Natural killer cell (primary cell): ENCODE results near the gene BRPF3. TPM values are rescaled to one million over a fixed set of nuclear protein-coding genes. Genes with fewer than 3 reads are reported as not detected.

Experiments used
- ATAC-seq, 3 donors: fragments of 150-1000 bp in 2 of 3; fragments of 200-7000 bp in 1 of 3; cut with Tn5 transposase; 1 replicate in 1 of 3; 2 replicates in 2 of 3; pipeline ENCODE4 v1.10.0; 2021; ENCODE audit warnings: mild to moderate bottlenecking in 2 of 3, moderate library complexity in 2 of 3
- DNase-seq, 2 donors: peaks; one replicate each; pipeline versions ENCODE4 v3.0.0 to v3.0.0-alpha.2; 2013 to 2021; ENCODE audit warnings: mixed read lengths in 1 of 2
- H3K27ac ChIP-seq: one replicate; pipeline ENCODE4 v1.5.1; 2013; ENCODE audit warnings: mild to moderate bottlenecking, low read length
- H3K27me3 ChIP-seq: one replicate; pipeline ENCODE4 v1.6.1; 2013; ENCODE audit warnings: low read length; ENCODE audit not compliant: control insufficient read depth, insufficient read depth
- H3K36me3 ChIP-seq: one replicate; pipeline ENCODE4 v1.6.1; 2013; ENCODE audit warnings: low read length; ENCODE audit not compliant: control insufficient read depth, insufficient read depth
- H3K4me1 ChIP-seq: one replicate; pipeline ENCODE4 v1.6.1; 2013; ENCODE audit warnings: low read length; ENCODE audit not compliant: control insufficient read depth, insufficient read depth
- H3K4me3 ChIP-seq: one replicate; pipeline ENCODE4 v1.5.1; 2013; ENCODE audit warnings: low read length
- H3K9me3 ChIP-seq: one replicate; pipeline ENCODE4 v1.6.1; 2013; ENCODE audit warnings: low read length; ENCODE audit not compliant: control insufficient read depth, insufficient read depth
- H3K27ac Mint-ChIP-seq, 2 donors: one replicate each; pipeline ENCODE4 v1.8.0; 2022; ENCODE audit warnings: mild to moderate bottlenecking in 2 of 2, mixed read lengths in 2 of 2, moderate library complexity in 1 of 2
- H3K27me3 Mint-ChIP-seq, 2 donors: one replicate each; pipeline ENCODE4 v1.8.0; 2022; ENCODE audit warnings: low read depth in 2 of 2, mixed read lengths in 2 of 2
- H3K36me3 Mint-ChIP-seq: one replicate; pipeline ENCODE4 v1.8.0; 2022; ENCODE audit warnings: mixed read lengths
- H3K4me1 Mint-ChIP-seq, 2 donors: one replicate each; pipeline ENCODE4 v1.8.0; 2022; ENCODE audit warnings: mixed read lengths in 2 of 2
- H3K4me3 Mint-ChIP-seq: one replicate; pipeline ENCODE4 v1.8.0; 2022; ENCODE audit warnings: mild to moderate bottlenecking, moderate library complexity, mixed read lengths
- H3K9me3 Mint-ChIP-seq, 2 donors: one replicate each; pipeline ENCODE4 v1.8.0; 2022; ENCODE audit warnings: mixed read lengths in 2 of 2
- WGBS: methylation state at CpG from one replicate; pipeline ENCODE4 v1.1.7; 2013; ENCODE audit warnings: missing lambda C conversion rate; ENCODE audit not compliant: insufficient coverage; 5-methylcytosine and 5-hydroxymethylcytosine counted together
- intact Hi-C: fragments of 100-400 bp; cut with micrococcal nuclease; formaldehyde crosslinking; loops from one replicate; pipeline ENCODE4 v1.14.2; 2022
- total RNA-seq, 4 donors: library from RNA; stranded (reverse); fragments of 120-200 nt in 1 of 4; gene quantifications; one replicate each; pipeline versions ENCODE4 v1.2.3 to v1.2.4, GENCODE V29; 2013 to 2022
- TF ChIP-seq, protein P1 (sequence below): fragments of 200-600 bp; IDR thresholded peaks from one replicate; pipeline ENCODE4 v1.8.0; 2022; ENCODE audit warnings: antibody characterized with exemption

The BRPF3 gene
- total RNA-seq, 3 donors from 2014 or later (not counting 1 experiment from before 2014, with no cell fraction given), result 46.0 to 58.5 (median 57.4) TPM

- no peak overlapping the region for H3K27ac Mint-ChIP-seq
- intact Hi-C loops, result no loop called here
- TF ChIP-seq, protein P1, sequence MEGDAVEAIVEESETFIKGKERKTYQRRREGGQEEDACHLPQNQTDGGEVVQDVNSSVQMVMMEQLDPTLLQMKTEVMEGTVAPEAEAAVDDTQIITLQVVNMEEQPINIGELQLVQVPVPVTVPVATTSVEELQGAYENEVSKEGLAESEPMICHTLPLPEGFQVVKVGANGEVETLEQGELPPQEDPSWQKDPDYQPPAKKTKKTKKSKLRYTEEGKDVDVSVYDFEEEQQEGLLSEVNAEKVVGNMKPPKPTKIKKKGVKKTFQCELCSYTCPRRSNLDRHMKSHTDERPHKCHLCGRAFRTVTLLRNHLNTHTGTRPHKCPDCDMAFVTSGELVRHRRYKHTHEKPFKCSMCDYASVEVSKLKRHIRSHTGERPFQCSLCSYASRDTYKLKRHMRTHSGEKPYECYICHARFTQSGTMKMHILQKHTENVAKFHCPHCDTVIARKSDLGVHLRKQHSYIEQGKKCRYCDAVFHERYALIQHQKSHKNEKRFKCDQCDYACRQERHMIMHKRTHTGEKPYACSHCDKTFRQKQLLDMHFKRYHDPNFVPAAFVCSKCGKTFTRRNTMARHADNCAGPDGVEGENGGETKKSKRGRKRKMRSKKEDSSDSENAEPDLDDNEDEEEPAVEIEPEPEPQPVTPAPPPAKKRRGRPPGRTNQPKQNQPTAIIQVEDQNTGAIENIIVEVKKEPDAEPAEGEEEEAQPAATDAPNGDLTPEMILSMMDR, result no peak
- peaks cover under 1% of the 10 kb centered on the region for H3K9me3 ChIP-seq
- H3K27me3 ChIP-seq, result no peaks in the 10 kb centered on the region
- no peaks in the 10 kb centered on the region for H3K4me1 Mint-ChIP-seq
- H3K27ac ChIP-seq, result no peak overlapping the region
- H3K36me3 Mint-ChIP-seq, result no peaks in the 10 kb centered on the region
- H3K36me3 ChIP-seq, result no peaks in the 10 kb centered on the region
- ATAC-seq (no peak), DNase-seq (no peak)
- H3K4me1 ChIP-seq, result peaks cover under 1% of the 10 kb centered on the region
- H3K4me3 Mint-ChIP-seq, result no peak overlapping the region
- 86% methylated on average over 2 of the region's 2 CpGs for WGBS
- no peaks in the 10 kb centered on the region for H3K9me3 Mint-ChIP-seq
- H3K27me3 Mint-ChIP-seq, result peaks cover 0 to 4% of the 10 kb centered on the region in 2 donors
- no peak overlapping the region for H3K4me3 ChIP-seq
These were observed 55.5 kb downstream of the BRPF3 start for GRCh38 chr6:36252005-36252404.

DNA sequence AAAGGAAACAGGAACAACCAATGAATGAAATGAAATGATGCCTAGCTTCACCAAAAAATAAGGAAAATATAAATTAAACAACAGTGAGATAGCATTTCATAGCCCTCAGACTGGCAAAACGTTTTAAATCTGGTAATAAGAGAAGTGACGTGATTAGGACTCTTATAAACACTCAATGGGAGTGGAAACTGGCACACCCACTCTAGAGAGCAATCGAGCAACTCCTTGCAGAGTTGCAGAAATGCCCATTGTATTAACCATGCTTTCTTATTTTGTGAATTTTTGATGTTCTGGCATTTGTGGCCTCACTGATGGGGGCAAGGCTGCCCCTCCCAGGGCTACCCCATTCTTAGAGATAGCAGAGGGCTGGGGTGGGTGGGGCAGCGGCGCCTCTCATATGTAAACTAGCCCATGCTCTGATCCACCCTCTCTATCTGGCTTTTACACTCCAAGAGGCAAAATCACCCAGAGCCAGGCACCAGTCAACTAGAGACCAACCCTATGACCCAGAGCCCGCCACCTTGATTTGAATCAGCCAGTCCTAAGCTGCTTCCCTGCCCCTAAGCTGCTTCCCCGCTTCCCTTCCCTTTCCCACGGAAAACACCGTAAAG, 67.0 kb downstream of the BRPF3 start:
- no peaks in the 10 kb centered on the region for H3K4me1 Mint-ChIP-seq
- ATAC-seq (no peak), DNase-seq (no peak)
- H3K9me3 ChIP-seq, result peaks cover 4% of the 10 kb centered on the region
- 85% methylated on average over 9 of the region's 9 CpGs for WGBS
- H3K4me1 ChIP-seq, result no peaks in the 10 kb centered on the region
- H3K27ac ChIP-seq, result no peak overlapping the region
- no peak overlapping the region for H3K4me3 Mint-ChIP-seq
- no peak overlapping the region for H3K4me3 ChIP-seq
- peaks cover 9 to 19% of the 10 kb centered on the region in 2 donors for H3K27me3 Mint-ChIP-seq
- H3K36me3 ChIP-seq, result no peaks in the 10 kb centered on the region
- H3K27ac Mint-ChIP-seq, result no peak overlapping the region
- H3K36me3 Mint-ChIP-seq, result peaks cover 6% of the 10 kb centered on the region
- peaks cover 0 to 4% of the 10 kb centered on the region in 2 donors for H3K9me3 Mint-ChIP-seq
- H3K27me3 ChIP-seq, result no peaks in the 10 kb centered on the region
- intact Hi-C loops, result no loop called here
- TF ChIP-seq, protein P1, result no peak

GRCh38 chr6:36265744-36266143, 69.2 kb downstream of the BRPF3 start:
- no peaks in the 10 kb centered on the region for H3K4me1 ChIP-seq
- H3K4me1 Mint-ChIP-seq, result no peaks in the 10 kb centered on the region
- intact Hi-C loops, result no loop called here
- ATAC-seq, result no peak
- no peak overlapping the region for H3K4me3 Mint-ChIP-seq
- H3K9me3 ChIP-seq, result peaks cover 4% of the 10 kb centered on the region
- no peaks in the 10 kb centered on the region for H3K36me3 ChIP-seq
- peaks cover 0 to 4% of the 10 kb centered on the region in 2 donors for H3K9me3 Mint-ChIP-seq
- no peak for DNase-seq
- peaks cover 6% of the 10 kb centered on the region for H3K36me3 Mint-ChIP-seq
- no peak overlapping the region for H3K27ac ChIP-seq
- 80% methylated on average over 1 of the region's 1 CpG for WGBS
- no peak overlapping the region for H3K4me3 ChIP-seq
- no peak overlapping the region for H3K27ac Mint-ChIP-seq
- TF ChIP-seq, protein P1, result no peak
- peaks cover 13 to 20% of the 10 kb centered on the region in 2 donors for H3K27me3 Mint-ChIP-seq
- no peaks in the 10 kb centered on the region for H3K27me3 ChIP-seq
